NOMO-1 treated with DMSO at 0.1 percent for 48 hours (cell line): Measurements from ENCODE around the gene PFDN2.
A peak's percentile ranks its signal among the peaks of the same experiment; 100 is the strongest.
"Not testable (repeated sequence)": the region's sequence is repeated elsewhere in the genome, so short reads cannot be mapped to it uniquely, and the experiment has no call there.

Experiments
- DNase-seq: peaks from one replicate; lab custom pipeline; 2025; ENCODE audit not compliant: unreplicated experiment; lab: John Stamatoyannopoulos, UW

Gene PFDN2

GRCh38 chr1:161139766-161140165 is 21.9 kb upstream of the PFDN2 start:
- DNase-seq = peak; percentile 38

GRCh38 chr1:161138431-161138830 is 20.6 kb upstream of the PFDN2 start:
- DNase-seq = peak; percentile 25

DNA sequence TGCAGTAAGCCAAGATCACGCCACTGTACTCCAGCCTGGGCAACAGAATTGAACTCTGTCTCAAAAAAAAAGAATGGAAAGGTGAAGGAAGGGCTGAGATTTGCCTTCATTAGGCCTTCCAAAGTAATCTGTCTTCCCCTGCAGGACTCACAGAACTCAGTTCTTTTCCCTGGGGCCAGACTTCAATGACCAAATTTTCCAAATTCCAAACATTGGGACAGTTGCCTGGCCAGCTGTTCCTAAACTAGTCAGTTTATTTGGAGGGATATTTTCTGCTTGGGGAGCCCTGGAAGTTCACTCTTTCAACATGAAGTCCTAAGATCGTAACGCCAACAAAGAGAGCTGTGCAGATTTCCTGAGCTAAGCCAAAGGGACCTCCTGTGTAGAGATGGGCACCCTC is 20.0 kb upstream of the PFDN2 start:
- DNase-seq = no peak

- no peak for DNase-seq
These were observed 15.4 kb upstream of the PFDN2 start for GRCh38 chr1:161133220-161133740.

DNA sequence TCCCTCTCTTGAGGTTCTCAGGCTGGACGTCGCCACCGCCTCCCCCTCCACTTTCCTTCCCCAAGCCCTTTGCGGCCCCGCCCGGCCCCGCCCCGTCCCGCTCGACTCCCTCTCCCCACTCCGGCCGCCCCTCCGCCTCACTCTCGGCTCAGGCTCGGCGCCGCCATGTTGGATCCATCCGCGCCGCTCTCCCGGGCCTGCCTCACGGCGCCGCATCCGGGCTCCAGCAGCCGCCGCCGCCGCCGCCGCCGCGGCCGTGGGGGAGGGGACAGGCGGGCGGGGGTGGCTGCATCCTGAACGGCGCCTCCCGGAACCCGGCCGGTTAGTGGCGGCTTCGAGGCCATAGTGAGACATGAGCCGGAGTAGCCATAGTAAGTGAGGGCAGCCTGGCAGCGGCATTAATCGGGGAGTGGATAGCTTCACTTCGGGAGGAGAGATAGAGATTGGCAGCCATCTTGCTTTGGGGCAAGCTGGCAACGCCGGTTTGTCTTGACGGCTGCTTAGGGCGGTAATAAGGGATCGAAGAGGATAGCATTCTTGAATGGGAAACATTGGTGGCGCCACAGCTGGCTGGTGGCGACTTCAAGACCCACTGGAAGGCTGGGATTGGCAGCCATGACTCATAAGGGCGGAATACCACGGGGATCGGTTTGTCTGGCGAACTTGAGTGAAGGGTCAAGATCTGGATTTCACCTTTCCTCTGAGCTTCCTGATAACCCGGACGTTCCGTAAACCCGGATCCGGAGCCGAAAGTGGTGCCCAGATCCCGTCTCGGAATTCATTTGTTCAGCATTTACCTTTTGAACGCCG is 14.8 kb upstream of the PFDN2 start, which contains the start of gene DEDD:
Gene DEDD, minus strand, starts transcription at position 258 of the 810 bp plus-strand sequence. CDS start 8,205 bp downstream, outside the sequence.
- DNase-seq = peak; percentile 98

GRCh38 chr1:161131523-161132409 is 13.9 kb upstream of the PFDN2 start:
- no peak for DNase-seq

DNA sequence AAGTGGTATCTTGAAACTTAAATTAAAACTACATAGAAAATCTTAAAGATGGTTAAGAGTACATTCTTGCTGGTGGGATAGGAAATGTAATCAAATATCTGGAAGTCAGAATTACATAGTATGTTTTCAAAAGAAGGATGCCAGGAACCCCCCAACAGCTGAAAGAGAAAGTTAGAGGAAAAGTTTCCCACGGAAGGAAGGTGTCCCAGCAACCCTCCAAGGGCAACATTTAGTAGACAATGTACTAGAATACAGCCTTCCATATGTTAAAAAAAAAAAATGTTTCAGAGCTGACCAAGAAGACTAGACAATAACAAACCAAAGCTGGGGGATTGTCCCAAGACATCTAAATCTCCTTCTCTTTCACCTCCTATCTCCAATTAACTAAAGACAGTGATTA is 12.4 kb upstream of the PFDN2 start:
- DNase-seq = no peak

DNA sequence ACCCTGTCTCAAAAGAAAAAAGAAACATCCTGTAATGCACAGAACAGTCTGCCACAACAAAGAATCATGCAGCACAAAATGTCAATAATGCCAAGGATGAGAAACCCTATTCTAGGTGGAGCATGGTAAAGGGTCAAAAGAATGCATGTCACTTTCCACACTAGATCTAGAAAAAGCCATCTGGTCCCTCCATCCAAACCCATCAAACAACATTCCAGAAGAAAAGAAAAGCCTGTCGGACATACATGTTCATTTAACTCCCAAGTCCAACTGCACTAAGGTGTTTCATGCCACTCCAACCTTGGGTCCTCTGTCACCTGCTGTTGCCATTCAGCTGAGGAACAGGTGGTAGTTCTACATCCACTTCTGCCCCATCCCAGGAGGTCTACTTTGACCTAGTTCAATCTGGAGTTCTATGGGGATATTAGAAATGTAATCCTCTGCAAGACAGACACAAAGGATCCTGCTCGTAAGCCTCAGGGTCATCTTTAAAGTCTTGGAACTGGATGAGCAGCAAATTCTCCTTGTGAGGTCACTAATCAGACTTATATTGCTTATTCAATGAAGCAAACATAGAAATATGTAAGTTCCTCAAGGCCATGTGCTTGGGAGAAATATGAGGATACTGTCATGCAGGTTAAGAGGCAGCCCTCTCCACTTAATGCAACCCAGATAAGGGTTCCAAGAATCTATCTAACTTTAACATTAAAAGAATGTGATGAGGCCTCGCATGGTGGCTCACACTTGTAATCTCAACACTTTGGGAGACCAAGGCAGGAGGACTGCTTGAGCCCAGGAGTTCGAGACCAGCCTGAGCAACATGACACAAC is 11.0 kb upstream of the PFDN2 start:
- no peak for DNase-seq

DNA sequence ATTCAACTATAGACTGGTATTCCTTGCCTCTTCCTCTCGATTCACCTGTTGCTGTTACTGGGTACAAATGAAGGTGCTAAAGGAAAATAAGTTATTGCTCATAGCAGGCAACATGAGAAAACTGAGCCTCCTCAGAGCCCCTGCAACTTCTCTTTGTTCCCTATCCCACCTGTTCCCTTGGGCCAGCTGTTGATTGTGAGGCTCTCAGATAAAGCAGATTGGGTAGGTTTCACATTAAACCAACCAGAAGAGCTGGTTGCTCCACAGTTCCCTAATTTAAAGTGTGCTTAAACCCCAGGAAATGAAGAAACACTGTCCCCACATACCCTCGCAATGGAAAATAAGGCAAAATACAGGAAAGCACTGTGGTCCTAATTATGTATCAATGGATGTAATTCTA is 9.8 kb upstream of the PFDN2 start:
- peak; percentile 41 for DNase-seq

DNA sequence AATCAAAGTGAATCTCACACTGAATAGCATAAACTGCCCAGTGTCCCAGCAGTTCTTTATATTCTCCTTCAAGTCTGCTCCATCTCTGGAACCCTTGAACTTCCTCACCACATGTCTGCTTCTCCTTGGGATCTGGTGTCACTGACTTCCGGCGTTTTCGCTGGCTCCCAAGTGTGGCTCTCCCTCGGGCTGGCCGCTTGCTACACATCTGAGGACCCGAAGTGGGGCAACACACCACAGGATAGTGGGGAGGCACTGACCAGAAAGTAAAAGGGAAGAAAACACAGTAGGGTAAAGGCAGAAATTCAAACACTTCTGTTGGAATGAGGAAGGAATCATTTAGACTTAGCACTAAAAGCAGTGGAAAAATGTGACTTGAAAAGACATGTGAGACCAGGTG is 5.1 kb upstream of the PFDN2 start:
- no peak for DNase-seq

- peak; percentile 59 for DNase-seq
These were observed 4.0 kb upstream of the PFDN2 start for GRCh38 chr1:161121834-161122233.

- DNase-seq = no peak
These were observed 3.3 kb upstream of the PFDN2 start for GRCh38 chr1:161121042-161121650.

- DNase-seq = peak; percentile 44
These were observed 1.5 kb upstream of the PFDN2 start for GRCh38 chr1:161119092-161119903.

DNA sequence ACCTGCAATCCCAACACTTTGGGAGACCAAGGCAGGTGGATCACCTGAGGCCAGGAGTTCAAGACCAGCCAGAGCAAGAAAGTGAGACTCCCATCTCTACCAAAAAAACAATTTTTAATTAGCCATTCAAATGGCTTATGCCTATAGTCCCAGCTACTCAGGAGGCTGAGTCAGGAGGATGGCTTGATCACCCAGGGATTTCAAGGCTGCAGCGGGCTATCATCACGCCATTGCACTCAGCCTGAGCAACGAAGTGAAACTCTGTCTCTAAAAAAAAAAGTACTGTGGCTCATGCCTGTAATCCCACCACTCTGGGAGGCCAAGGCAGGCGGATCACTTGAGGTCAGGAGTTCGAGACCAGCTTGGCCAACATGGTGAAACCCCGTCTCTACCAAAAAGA is 1.9 kb downstream of the PFDN2 start:
- not testable (repeated sequence) for DNase-seq

DNA sequence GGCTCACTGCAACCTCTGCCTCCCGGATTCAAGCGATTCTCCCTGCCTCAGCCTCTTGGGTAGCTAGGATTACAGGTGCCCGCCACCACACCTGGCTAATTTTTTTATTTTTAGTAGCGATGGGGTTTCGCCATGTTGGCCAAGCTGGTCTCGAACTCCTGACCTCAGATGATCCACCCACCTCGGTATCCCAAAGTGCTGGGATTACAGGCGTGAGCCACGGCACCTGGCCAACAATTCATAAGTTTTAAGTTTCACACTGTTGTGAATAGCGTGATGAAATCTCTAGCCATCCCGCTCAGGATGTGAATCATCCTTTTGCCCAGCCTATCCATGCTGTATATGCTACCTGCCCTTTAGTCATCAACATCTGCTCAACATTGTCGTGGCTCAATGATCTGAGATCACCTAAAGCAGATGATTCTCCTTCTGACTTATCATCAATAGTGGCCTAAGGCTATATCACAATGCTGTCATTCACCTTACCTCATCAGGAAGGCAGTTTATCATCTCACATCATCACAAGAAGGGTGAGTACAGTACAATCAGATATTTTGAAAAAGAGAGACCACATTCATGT is 2.6 kb downstream of the PFDN2 start:
- DNase-seq = peak; percentile 16

DNA sequence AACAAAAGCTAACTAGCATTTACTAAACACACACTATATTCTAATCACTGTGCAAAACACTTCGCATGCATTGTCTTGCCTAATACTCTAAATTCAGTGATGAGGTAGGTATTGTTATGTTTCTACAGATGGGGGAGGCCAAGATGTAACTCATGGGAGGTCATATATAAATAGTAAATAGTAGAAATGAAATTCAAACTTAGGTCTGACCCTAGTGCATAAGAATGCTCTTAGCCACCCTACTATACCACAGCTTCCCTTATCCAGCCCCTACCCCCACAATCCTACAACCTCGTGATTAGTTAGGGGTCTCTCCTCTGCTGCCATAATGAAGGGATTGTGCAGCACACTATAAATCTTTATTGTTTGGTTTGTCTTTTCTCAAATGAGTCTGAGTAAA is 3.3 kb downstream of the PFDN2 start:
- no peak for DNase-seq

- no peak for DNase-seq
These were observed 3.9 kb downstream of the PFDN2 start for GRCh38 chr1:161113915-161114314.

GRCh38 chr1:161111527-161111926 is 6.3 kb downstream of the PFDN2 start:
- peak; percentile 73 for DNase-seq

DNA sequence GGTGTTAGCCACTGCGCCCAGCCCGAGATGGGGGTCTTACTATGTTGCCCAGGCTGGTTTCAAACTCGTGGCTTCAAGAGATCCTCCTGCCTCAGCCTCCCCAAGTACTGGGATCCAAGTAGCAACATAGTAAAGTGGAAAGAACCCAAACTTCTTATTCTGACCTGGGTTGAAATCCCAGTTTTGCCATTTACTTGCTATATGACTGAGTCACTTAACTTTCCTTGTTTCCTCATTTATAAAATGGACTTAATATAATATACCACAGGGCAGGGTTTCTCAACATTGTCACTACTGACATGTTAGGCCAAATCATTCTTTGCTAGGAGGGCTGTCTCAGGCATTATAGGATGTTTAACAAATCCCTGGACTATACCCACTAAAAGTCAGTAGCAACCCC is 6.7 kb downstream of the PFDN2 start:
- DNase-seq = no peak
